Activated gamma-delta T cell treated with anti-CD3 and anti-CD28 coated beads, Interleukin-2, amount 50 U/mL, for 16 hours (primary cell): Measurements from ENCODE around the gene RHOH.

Experiments used
- DNase-seq: peaks from one replicate; pipeline ENCODE4 v3.0.0-alpha.2; 2020; ENCODE audit warnings: low read depth

RHOH gene

GRCh38 chr4:40205259-40206198 lies 8.7 kb downstream of the RHOH start:
- no peak for DNase-seq

- no peak for DNase-seq
These were observed 9.6 kb downstream of the RHOH start for GRCh38 chr4:40206426-40206825.

GRCh38 chr4:40209401-40209800 lies 12.6 kb downstream of the RHOH start:
- no peak for DNase-seq

- DNase-seq, result no peak
These were observed 13.9 kb downstream of the RHOH start for GRCh38 chr4:40210776-40211175.

- DNase-seq, result no peak
These were observed 14.7 kb downstream of the RHOH start for GRCh38 chr4:40211224-40212185.

GRCh38 chr4:40212674-40213527 lies 16.1 kb downstream of the RHOH start:
- no peak for DNase-seq

- DNase-seq, result no peak
These were observed 17.2 kb downstream of the RHOH start for GRCh38 chr4:40214038-40214437.

- no peak for DNase-seq
These were observed 18.0 kb downstream of the RHOH start for GRCh38 chr4:40214661-40215418.

- DNase-seq, result no peak
These were observed 20.0 kb downstream of the RHOH start for GRCh38 chr4:40216622-40217366.

- no peak for DNase-seq
These were observed 24.9 kb downstream of the RHOH start for GRCh38 chr4:40221744-40222143.

GRCh38 chr4:40223343-40223742 lies 26.5 kb downstream of the RHOH start:
- DNase-seq, result no peak

GRCh38 chr4:40224432-40224831 lies 27.6 kb downstream of the RHOH start:
- no peak for DNase-seq

- DNase-seq, result no peak
These were observed 28.7 kb downstream of the RHOH start for GRCh38 chr4:40225497-40225896.

- no peak for DNase-seq
These were observed 30.5 kb downstream of the RHOH start for GRCh38 chr4:40227284-40227683.

GRCh38 chr4:40228497-40229365 lies 31.9 kb downstream of the RHOH start:
- no peak for DNase-seq

- DNase-seq, result no peak
These were observed 34.6 kb downstream of the RHOH start for GRCh38 chr4:40231316-40231863.

- DNase-seq, result no peak
These were observed 35.8 kb downstream of the RHOH start for GRCh38 chr4:40232610-40233009.

- no peak for DNase-seq
These were observed 36.4 kb downstream of the RHOH start for GRCh38 chr4:40233227-40233626.

GRCh38 chr4:40234519-40235039 lies 37.7 kb downstream of the RHOH start:
- no peak for DNase-seq
